H9 (cell line): ENCODE measurements around the gene DAB2IP. TPM values are rescaled to one million over a fixed set of nuclear protein-coding genes. Genes with fewer than 3 reads are reported as not detected.

Experiments
- DNase-seq: peaks from one replicate; pipeline ENCODE4 v3.0.0-alpha.2; 2017
- H2AFZ ChIP-seq: one replicate; pipeline ENCODE4 v1.6.1; 2013; ENCODE audit warnings: mild to moderate bottlenecking, low read length, control low read depth, moderate library complexity
- H2AK5ac ChIP-seq: 2 replicates; pipeline ENCODE4 v1.6.1; 2013; ENCODE audit warnings: low read length, control low read depth, mixed read lengths; ENCODE audit not compliant: insufficient read length
- H2BK120ac ChIP-seq: one replicate; pipeline ENCODE4 v1.6.1; 2013; ENCODE audit warnings: low read depth, mild to moderate bottlenecking, low read length, control low read depth, inconsistent platforms; ENCODE audit not compliant: poor library complexity, severe bottlenecking
- H2BK12ac ChIP-seq: 2 replicates; pipeline ENCODE4 v1.6.1; 2013; ENCODE audit warnings: low read length, control low read depth, mixed read lengths, low read depth; ENCODE audit not compliant: insufficient read length
- H2BK15ac ChIP-seq: 2 replicates; pipeline ENCODE4 v1.6.1; 2013; ENCODE audit warnings: low read depth, low read length, control low read depth
- H2BK20ac ChIP-seq: one replicate; pipeline ENCODE4 v1.6.1; 2013; ENCODE audit warnings: low read depth, mild to moderate bottlenecking, low read length, control low read depth, inconsistent platforms; ENCODE audit not compliant: poor library complexity, severe bottlenecking
- H2BK5ac ChIP-seq: 2 replicates; pipeline ENCODE4 v1.6.1; 2013; ENCODE audit warnings: low read length, control low read depth, mixed read lengths; ENCODE audit not compliant: insufficient read length
- H3K14ac ChIP-seq: 2 replicates; pipeline ENCODE4 v1.6.1; 2013; ENCODE audit warnings: low read length, control low read depth; ENCODE audit not compliant: insufficient read depth
- H3K18ac ChIP-seq: 2 replicates; pipeline ENCODE4 v1.6.1; 2013; ENCODE audit warnings: low read depth, mild to moderate bottlenecking, mixed read lengths, low read length, control low read depth; ENCODE audit not compliant: insufficient read length
- H3K23ac ChIP-seq: 2 replicates; pipeline ENCODE4 v1.6.1; 2013; ENCODE audit warnings: low read length, control low read depth, mixed read lengths, low read depth; ENCODE audit not compliant: insufficient read length
- H3K23me2 ChIP-seq: 2 replicates; pipeline ENCODE4 v1.6.1; 2013; ENCODE audit warnings: low read depth, mild to moderate bottlenecking, mixed read lengths, low read length, control low read depth; ENCODE audit not compliant: insufficient read length, poor library complexity, severe bottlenecking
- H3K27ac ChIP-seq: 2 replicates; pipeline ENCODE4 v1.5.1; 2013; ENCODE audit warnings: low read length, control low read depth, mixed read lengths, low read depth; ENCODE audit not compliant: insufficient read length
- H3K27me3 ChIP-seq: 2 replicates; pipeline ENCODE4 v1.6.1; 2013; ENCODE audit warnings: low read length, control low read depth, inconsistent platforms; ENCODE audit not compliant: insufficient read depth
- H3K4ac ChIP-seq: 2 replicates; pipeline ENCODE4 v1.6.1; 2013; ENCODE audit warnings: low read depth, mild to moderate bottlenecking, control low read depth, inconsistent platforms, low read length, moderate library complexity
- H3K4me1 ChIP-seq: 2 replicates; pipeline ENCODE4 v1.6.1; 2013; ENCODE audit warnings: low read length, control low read depth, inconsistent platforms; ENCODE audit not compliant: insufficient read depth
- H3K4me2 ChIP-seq: 2 replicates; pipeline ENCODE4 v1.6.1; 2013; ENCODE audit warnings: low read length, control low read depth, mixed read lengths; ENCODE audit not compliant: insufficient read length, insufficient read depth
- H3K56ac ChIP-seq: 2 replicates; pipeline ENCODE4 v1.6.1; 2013; ENCODE audit warnings: low read depth, mild to moderate bottlenecking, mixed read lengths, low read length, control low read depth; ENCODE audit not compliant: insufficient read length
- H3K79me1 ChIP-seq: 2 replicates; pipeline ENCODE4 v1.6.1; 2013; ENCODE audit warnings: low read depth, mild to moderate bottlenecking, moderate library complexity, low read length, control low read depth, inconsistent platforms; ENCODE audit not compliant: insufficient read depth, poor library complexity, severe bottlenecking
- H3K79me2 ChIP-seq: 2 replicates; pipeline ENCODE4 v1.6.1; 2013; ENCODE audit warnings: low read length, control low read depth, inconsistent platforms; ENCODE audit not compliant: insufficient read depth
- H3K9ac ChIP-seq: 2 replicates; pipeline ENCODE4 v1.6.1; 2013; ENCODE audit warnings: low read length, control low read depth, mixed read lengths; ENCODE audit not compliant: insufficient read length; ENCODE audit errors: extremely low read depth
- H3K9me3 ChIP-seq: one replicate; pipeline ENCODE4 v1.6.1; 2013; ENCODE audit warnings: low read depth, low read length, inconsistent platforms; ENCODE audit not compliant: control insufficient read depth
- H3T11ph ChIP-seq: one replicate; pipeline ENCODE4 v1.6.1; 2013; ENCODE audit warnings: mild to moderate bottlenecking, low read length, control low read depth, inconsistent platforms
- H4K20me1 ChIP-seq: one replicate; pipeline ENCODE4 v1.6.1; 2013; ENCODE audit not compliant: control insufficient read depth, insufficient read length, insufficient read depth
- H4K5ac ChIP-seq: 2 replicates; pipeline ENCODE4 v1.6.1; 2013; ENCODE audit warnings: low read depth, mild to moderate bottlenecking, mixed read lengths, low read length, control low read depth; ENCODE audit not compliant: insufficient read length
- H4K8ac ChIP-seq: replicated peaks from 2 replicates; pipeline ENCODE4 v1.6.1; 2013; ENCODE audit warnings: low read length, control low read depth, mixed read lengths, low read depth; ENCODE audit not compliant: insufficient read length
- H4K91ac ChIP-seq: 2 replicates; pipeline ENCODE4 v1.6.1; 2013; ENCODE audit warnings: low read depth, mild to moderate bottlenecking, moderate library complexity, mixed read lengths, low read length, control low read depth; ENCODE audit not compliant: insufficient read length
- H3K27ac Mint-ChIP-seq, 3 experiments: 2 replicates in 2 of 3; 3 replicates in 1 of 3; pipeline ENCODE4 v1.8.0; 2020 to 2021; ENCODE audit warnings: mixed read lengths in 3 of 3, mild to moderate bottlenecking in 1 of 3, moderate library complexity in 1 of 3
- H3K27me3 Mint-ChIP-seq: 2 replicates; pipeline ENCODE4 v1.8.0; 2021; ENCODE audit warnings: low read depth, mild to moderate bottlenecking, moderate library complexity, mixed read lengths
- H3K36me3 Mint-ChIP-seq, 3 experiments: 2 replicates in 2 of 3; 3 replicates in 1 of 3; pipeline ENCODE4 v1.8.0; 2020 to 2021; ENCODE audit warnings: low read depth in 3 of 3, mixed read lengths in 3 of 3; ENCODE audit not compliant: insufficient read depth in 1 of 3
- H3K4me1 Mint-ChIP-seq, 2 experiments: 2 replicates each; pipeline ENCODE4 v1.8.0; 2020; ENCODE audit warnings: mixed read lengths in 2 of 2
- H3K4me3 Mint-ChIP-seq, 2 experiments: 2 replicates in 1 of 2; 3 replicates in 1 of 2; pipeline ENCODE4 v1.8.0; 2020 to 2021; ENCODE audit warnings: mild to moderate bottlenecking in 2 of 2, mixed read lengths in 2 of 2, moderate library complexity in 1 of 2
- H3K9me3 Mint-ChIP-seq, 2 experiments: 2 replicates in 1 of 2; 3 replicates in 1 of 2; pipeline ENCODE4 v1.8.0; 2020; ENCODE audit warnings: mild to moderate bottlenecking in 2 of 2, mixed read lengths in 2 of 2, moderate library complexity in 1 of 2
- WGBS: extraction: QIAGEN DNeasy Blood & Tissue Kit; methylation state at CpG from one replicate; pipeline ENCODE4 v1.1.7; 2013; ENCODE audit warnings: missing lambda C conversion rate, low lambda C conversion rate, mixed read lengths; ENCODE audit not compliant: insufficient read length; ENCODE audit errors: extremely low coverage; 5-methylcytosine and 5-hydroxymethylcytosine counted together
- total RNA-seq: library from RNA; stranded (reverse); gene quantifications from 2 replicates; pipeline ENCODE4 v1.2.1, GENCODE V29; 2021
- TF ChIP-seq, protein P1 (sequence below): fragments of 200-600 bp; sonication (generic); conservative IDR thresholded peaks from 3 replicates; pipeline ENCODE4 v1.8.0; 2021; ENCODE audit warnings: antibody characterized with exemption, mild to moderate bottlenecking

DAB2IP gene
- total RNA-seq, 1 experiment from 2014 or later, result 22.6 TPM

DNA sequence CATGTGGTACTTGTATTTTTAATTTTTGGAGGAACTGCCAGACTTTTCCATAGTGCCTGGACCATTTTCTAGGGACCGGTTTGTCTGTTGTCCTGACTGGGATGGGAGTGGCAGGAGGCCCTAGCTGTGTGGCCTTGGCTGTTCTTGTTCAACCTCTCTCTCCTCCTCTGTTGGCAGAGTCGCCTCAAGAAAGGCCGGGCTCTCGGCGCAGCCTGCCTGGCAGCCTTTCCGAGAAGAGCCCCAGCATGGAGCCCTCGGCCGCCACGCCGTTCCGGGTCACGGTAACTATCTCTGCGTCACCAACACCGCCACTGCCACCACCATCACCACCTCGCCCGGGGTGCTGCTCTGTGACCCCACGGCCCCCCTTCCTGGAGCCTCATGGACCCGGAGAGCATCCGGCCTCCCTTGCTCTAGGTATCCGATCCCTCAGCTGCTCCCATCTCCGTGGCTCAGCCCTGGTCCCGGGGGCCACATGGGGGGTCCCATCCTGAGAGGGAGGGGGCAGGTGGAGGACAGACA is 27.1 kb downstream of the DAB2IP start:
- Histone ChIP-seq H3K79me1 (no peaks in the 10 kb centered on the region), H2AFZ (no peak overlapping the region), H2BK15ac (no peak overlapping the region), H3T11ph (no peak overlapping the region), H3K79me2 (no peaks in the 10 kb centered on the region), H3K4ac (no peak overlapping the region), H2BK20ac (no peak overlapping the region), H3K4me2 (no peak overlapping the region), H2BK120ac (no peak overlapping the region), H3K14ac (no peak overlapping the region), H3K27ac (no peak overlapping the region), H2BK5ac (no peak overlapping the region), H3K27me3 (no peaks in the 10 kb centered on the region), H3K23me2 (no peaks in the 10 kb centered on the region), H2BK12ac (no peak overlapping the region), H2AK5ac (no peak overlapping the region), H3K4me1 (peaks cover 8% of the 10 kb centered on the region; the same call in 1 of the 2 replicates), H3K9me3 (no peaks in the 10 kb centered on the region), H3K56ac (no peak overlapping the region), H4K5ac (no peak overlapping the region), H4K91ac (no peak overlapping the region), H4K20me1 (no peaks in the 10 kb centered on the region), H3K18ac (no peak overlapping the region), H3K23ac (no peak overlapping the region), H3K9ac (no peak overlapping the region), H4K8ac (no peak overlapping the region)
- Mint-ChIP-seq H3K4me1 (peaks cover 26 to 29% of the 10 kb centered on the region in 2 experiments), H3K9me3 (no peaks in the 10 kb centered on the region), H3K27ac (no peak overlapping the region), H3K27me3 (peaks cover 6% of the 10 kb centered on the region), H3K36me3 (peaks cover 6 to 25% (median 10%) of the 10 kb centered on the region in 3 experiments), H3K4me3 (no peak overlapping the region)
- TF ChIP-seq, protein P1, sequence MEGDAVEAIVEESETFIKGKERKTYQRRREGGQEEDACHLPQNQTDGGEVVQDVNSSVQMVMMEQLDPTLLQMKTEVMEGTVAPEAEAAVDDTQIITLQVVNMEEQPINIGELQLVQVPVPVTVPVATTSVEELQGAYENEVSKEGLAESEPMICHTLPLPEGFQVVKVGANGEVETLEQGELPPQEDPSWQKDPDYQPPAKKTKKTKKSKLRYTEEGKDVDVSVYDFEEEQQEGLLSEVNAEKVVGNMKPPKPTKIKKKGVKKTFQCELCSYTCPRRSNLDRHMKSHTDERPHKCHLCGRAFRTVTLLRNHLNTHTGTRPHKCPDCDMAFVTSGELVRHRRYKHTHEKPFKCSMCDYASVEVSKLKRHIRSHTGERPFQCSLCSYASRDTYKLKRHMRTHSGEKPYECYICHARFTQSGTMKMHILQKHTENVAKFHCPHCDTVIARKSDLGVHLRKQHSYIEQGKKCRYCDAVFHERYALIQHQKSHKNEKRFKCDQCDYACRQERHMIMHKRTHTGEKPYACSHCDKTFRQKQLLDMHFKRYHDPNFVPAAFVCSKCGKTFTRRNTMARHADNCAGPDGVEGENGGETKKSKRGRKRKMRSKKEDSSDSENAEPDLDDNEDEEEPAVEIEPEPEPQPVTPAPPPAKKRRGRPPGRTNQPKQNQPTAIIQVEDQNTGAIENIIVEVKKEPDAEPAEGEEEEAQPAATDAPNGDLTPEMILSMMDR, result no peak
- no peak for DNase-seq
- WGBS, result no CpG with 5 or more reads among the region's 22 CpGs
